ENCODE data around the gene NAE1. TPM values are rescaled to one million over a fixed set of nuclear protein-coding genes. Genes with fewer than 3 reads are reported as not detected.

The NAE1 gene
- total and polyA plus RNA-seq, 2 donors (not counting 1 experiment from before 2014, with no cell fraction given), result 47.4 to 59.7 TPM

DNA sequence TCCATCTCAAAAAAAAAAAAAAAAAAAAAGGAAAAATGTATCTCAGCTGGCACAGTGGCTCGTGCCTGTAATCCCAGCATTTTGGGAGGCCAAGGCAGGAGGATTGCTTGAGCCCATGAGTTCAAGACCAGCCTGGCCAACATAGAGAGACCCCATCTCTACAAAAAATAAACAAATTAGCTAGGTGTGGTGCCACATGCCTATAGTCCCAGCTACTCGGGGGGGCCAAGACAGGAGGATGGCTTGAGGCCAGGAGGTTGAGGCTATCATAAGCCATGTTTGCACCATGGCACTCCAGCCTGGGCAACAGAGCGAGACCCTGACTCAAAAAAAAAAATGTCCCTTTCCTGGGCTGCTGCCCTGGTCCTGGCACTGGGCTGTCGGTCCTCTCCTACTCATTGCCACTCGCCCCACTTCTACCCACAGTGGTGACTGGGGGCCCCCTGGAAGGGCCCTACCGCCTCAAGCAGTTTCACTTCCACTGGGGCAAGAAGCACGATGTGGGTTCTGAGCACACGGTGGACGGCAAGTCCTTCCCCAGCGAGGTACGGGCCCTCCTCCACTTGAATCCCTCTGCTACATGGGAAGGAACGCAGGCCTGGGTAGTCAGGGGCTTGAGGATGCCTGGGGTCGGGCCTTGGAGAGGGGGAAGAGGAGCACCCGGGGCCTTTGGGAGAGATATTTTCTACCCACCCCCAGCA lies 19.5 kb upstream of the NAE1 start:
- H3K36me3 ChIP-seq (ENCODE audit: control insufficient read depth, insufficient read depth, low read length), result no peaks in the 10 kb centered on the region
- H3K9ac ChIP-seq (ENCODE audit: insufficient read depth, low read length), result no peak overlapping the region
- no peak overlapping the region for H3K4me3 ChIP-seq (replicated peaks in 1 of 4; ENCODE audit: control extremely low read depth in 1 of 4, insufficient read depth in 1 of 4, low read depth in 3 of 4, low read length in 4 of 4)
- no peak overlapping the region for H3K27ac ChIP-seq (ENCODE audit: insufficient read depth, low read length)
- TF ChIP-seq, protein P1, sequence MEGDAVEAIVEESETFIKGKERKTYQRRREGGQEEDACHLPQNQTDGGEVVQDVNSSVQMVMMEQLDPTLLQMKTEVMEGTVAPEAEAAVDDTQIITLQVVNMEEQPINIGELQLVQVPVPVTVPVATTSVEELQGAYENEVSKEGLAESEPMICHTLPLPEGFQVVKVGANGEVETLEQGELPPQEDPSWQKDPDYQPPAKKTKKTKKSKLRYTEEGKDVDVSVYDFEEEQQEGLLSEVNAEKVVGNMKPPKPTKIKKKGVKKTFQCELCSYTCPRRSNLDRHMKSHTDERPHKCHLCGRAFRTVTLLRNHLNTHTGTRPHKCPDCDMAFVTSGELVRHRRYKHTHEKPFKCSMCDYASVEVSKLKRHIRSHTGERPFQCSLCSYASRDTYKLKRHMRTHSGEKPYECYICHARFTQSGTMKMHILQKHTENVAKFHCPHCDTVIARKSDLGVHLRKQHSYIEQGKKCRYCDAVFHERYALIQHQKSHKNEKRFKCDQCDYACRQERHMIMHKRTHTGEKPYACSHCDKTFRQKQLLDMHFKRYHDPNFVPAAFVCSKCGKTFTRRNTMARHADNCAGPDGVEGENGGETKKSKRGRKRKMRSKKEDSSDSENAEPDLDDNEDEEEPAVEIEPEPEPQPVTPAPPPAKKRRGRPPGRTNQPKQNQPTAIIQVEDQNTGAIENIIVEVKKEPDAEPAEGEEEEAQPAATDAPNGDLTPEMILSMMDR (conservative IDR thresholded peaks at IDR 0.05 in 1 of 2, IDR thresholded peaks at IDR 0.05 in 1 of 2; ENCODE audit: low read depth in 1 of 2, low read length in 2 of 2), result no peak
- TF ChIP-seq EZH2 (IDR thresholded peaks at IDR 0.05; ENCODE audit: low read length, missing control alignments), result no peak
- H3K4me2 ChIP-seq (ENCODE audit: extremely low read depth, insufficient read depth, low read length), result no peak overlapping the region
- H3K27me3 ChIP-seq (ENCODE audit: control insufficient read depth, insufficient read depth, low read length), result peaks cover 23% of the 10 kb centered on the region
- H3K79me2 ChIP-seq (ENCODE audit: control insufficient read depth, insufficient read depth, low read length), result no peaks in the 10 kb centered on the region
- no peaks in the 10 kb centered on the region for H3K9me3 ChIP-seq (ENCODE audit: control insufficient read depth, insufficient read depth, low read depth, low read length)
- no peak overlapping the region for H2AFZ ChIP-seq (ENCODE audit: low read length)
- no peaks in the 10 kb centered on the region for H3K4me1 ChIP-seq (ENCODE audit: control insufficient read depth, extremely low read depth, insufficient read depth, low read length)
- no peak for DNase-seq (ENCODE audit: low read depth in 2 of 2)
- no peaks in the 10 kb centered on the region for H4K20me1 ChIP-seq (ENCODE audit: control insufficient read depth, extremely low read depth, insufficient read depth, low read length)

DNA sequence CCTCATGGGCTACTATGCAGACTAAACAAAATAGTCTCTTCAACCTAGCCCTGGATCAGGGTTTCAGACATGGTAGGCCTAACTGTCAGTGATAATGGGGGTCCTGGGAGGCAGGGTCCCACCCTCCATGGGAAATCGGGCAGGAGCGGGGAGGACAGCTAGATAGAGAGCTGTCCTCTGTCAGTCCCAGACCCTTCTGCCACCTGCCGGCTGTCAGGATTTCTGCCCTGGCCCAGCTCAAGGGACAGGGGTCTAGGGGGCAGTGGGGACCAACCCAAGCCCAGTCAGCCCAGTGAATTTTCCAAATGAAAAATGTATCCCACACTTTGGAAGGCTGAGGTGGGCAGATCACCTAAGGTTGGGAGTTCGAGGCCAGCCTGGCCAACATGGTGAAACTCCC lies 18.8 kb upstream of the NAE1 start:
- H3K9me3 ChIP-seq (ENCODE audit: control insufficient read depth, insufficient read depth, low read depth, low read length), result no peaks in the 10 kb centered on the region
- no peak overlapping the region for H3K9ac ChIP-seq (ENCODE audit: insufficient read depth, low read length)
- H3K4me3 ChIP-seq (replicated peaks in 1 of 4; ENCODE audit: control extremely low read depth in 1 of 4, insufficient read depth in 1 of 4, low read depth in 3 of 4, low read length in 4 of 4), result no peak overlapping the region
- no peak overlapping the region for H3K27ac ChIP-seq (ENCODE audit: insufficient read depth, low read length)
- no peak overlapping the region for H2AFZ ChIP-seq (ENCODE audit: low read length)
- H3K4me2 ChIP-seq (ENCODE audit: extremely low read depth, insufficient read depth, low read length), result no peak overlapping the region
- no peaks in the 10 kb centered on the region for H3K79me2 ChIP-seq (ENCODE audit: control insufficient read depth, insufficient read depth, low read length)
- H4K20me1 ChIP-seq (ENCODE audit: control insufficient read depth, extremely low read depth, insufficient read depth, low read length), result no peaks in the 10 kb centered on the region
- H3K36me3 ChIP-seq (ENCODE audit: control insufficient read depth, insufficient read depth, low read length), result no peaks in the 10 kb centered on the region
- H3K4me1 ChIP-seq (ENCODE audit: control insufficient read depth, extremely low read depth, insufficient read depth, low read length), result no peaks in the 10 kb centered on the region
- H3K27me3 ChIP-seq (ENCODE audit: control insufficient read depth, insufficient read depth, low read length), result peaks cover 30% of the 10 kb centered on the region
- TF ChIP-seq, protein P1 (conservative IDR thresholded peaks at IDR 0.05 in 1 of 2, IDR thresholded peaks at IDR 0.05 in 1 of 2; ENCODE audit: low read depth in 1 of 2, low read length in 2 of 2), result no peak
- TF ChIP-seq EZH2 (IDR thresholded peaks at IDR 0.05; ENCODE audit: low read length, missing control alignments), result no peak
- no peak for DNase-seq (ENCODE audit: low read depth in 2 of 2)

DNA sequence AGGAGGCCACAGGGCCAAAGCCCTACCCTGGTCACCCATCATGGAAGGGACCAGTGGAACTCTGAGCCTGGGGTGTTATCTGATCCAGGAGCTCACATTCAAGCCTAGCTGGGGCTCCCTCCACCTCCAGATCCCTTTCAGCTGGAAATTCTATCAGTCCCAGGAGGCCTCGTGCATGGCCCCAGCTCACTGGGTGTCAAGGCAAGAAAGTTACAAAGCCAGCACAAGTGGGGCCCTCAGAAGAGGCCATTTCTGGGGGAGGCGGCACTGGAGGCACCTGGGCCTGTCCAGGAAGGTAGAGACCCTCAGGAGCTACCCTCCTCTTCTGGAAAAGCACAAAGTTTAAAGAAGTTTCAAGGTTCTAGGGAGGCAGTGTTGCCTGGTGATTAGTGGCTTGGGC lies 18.2 kb upstream of the NAE1 start:
- no peaks in the 10 kb centered on the region for H3K4me1 ChIP-seq (ENCODE audit: control insufficient read depth, extremely low read depth, insufficient read depth, low read length)
- TF ChIP-seq, protein P1 (conservative IDR thresholded peaks at IDR 0.05 in 1 of 2, IDR thresholded peaks at IDR 0.05 in 1 of 2; ENCODE audit: low read depth in 1 of 2, low read length in 2 of 2), result no peak
- no peak for TF ChIP-seq EZH2 (IDR thresholded peaks at IDR 0.05; ENCODE audit: low read length, missing control alignments)
- no peaks in the 10 kb centered on the region for H3K79me2 ChIP-seq (ENCODE audit: control insufficient read depth, insufficient read depth, low read length)
- no peaks in the 10 kb centered on the region for H3K36me3 ChIP-seq (ENCODE audit: control insufficient read depth, insufficient read depth, low read length)
- peaks cover 34% of the 10 kb centered on the region for H3K27me3 ChIP-seq (ENCODE audit: control insufficient read depth, insufficient read depth, low read length)
- H3K4me2 ChIP-seq (ENCODE audit: extremely low read depth, insufficient read depth, low read length), result no peak overlapping the region
- no peak overlapping the region for H3K4me3 ChIP-seq (replicated peaks in 1 of 4; ENCODE audit: control extremely low read depth in 1 of 4, insufficient read depth in 1 of 4, low read depth in 3 of 4, low read length in 4 of 4)
- H3K9ac ChIP-seq (ENCODE audit: insufficient read depth, low read length), result no peak overlapping the region
- H3K27ac ChIP-seq (ENCODE audit: insufficient read depth, low read length), result no peak overlapping the region
- no peak overlapping the region for H2AFZ ChIP-seq (ENCODE audit: low read length)
- DNase-seq (ENCODE audit: low read depth in 2 of 2), result no peak
- no peaks in the 10 kb centered on the region for H4K20me1 ChIP-seq (ENCODE audit: control insufficient read depth, extremely low read depth, insufficient read depth, low read length)
- H3K9me3 ChIP-seq (ENCODE audit: control insufficient read depth, insufficient read depth, low read depth, low read length), result no peaks in the 10 kb centered on the region
